Measurements from ENCODE around the gene DOK3. TPM values are rescaled to one million over a fixed set of nuclear protein-coding genes. Genes with fewer than 3 reads are reported as not detected.

DOK3 gene
- total RNA-seq, 1 donor from 2014 or later = 0.32 TPM

- peaks cover 24 to 36% of the 10 kb centered on the region in 2 donors for H3K4me1 ChIP-seq
- no peak for DNase-seq (ENCODE audit: low spot score in 2 of 2)
Observed at GRCh38 chr5:177468685-177469628, 40.7 kb downstream of the DOK3 start.

DNA sequence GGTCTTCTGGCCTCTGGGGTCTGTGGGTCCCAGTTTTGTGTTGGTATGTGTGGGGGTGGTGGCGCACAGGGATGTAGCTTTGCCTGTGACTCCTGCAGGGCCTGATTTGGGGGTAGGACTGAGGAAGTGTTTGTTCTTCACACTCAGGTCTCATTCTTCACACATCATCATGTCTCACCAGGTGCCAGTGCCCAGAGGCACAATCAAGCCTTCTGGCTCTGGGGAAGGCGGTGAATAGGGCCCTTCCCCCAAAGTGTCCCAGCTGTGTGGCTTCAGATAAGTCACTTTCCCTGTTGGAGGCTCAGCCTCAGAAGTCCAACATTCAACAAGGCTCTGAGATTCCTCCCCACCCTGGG lies 41.3 kb downstream of the DOK3 start:
- intact Hi-C loops (cut with DNase I) = no loop called here
- Histone ChIP-seq H3K4me3 (no peak overlapping the region), H3K9me3 (no peaks in the 10 kb centered on the region), H3K36me3 (peaks cover 31 to 33% of the 10 kb centered on the region in 2 donors), H3K27ac (peak overlapping the region; percentile 54 to 91), H3K4me1 (peaks cover 24 to 34% of the 10 kb centered on the region in 2 donors), H3K27me3 (no peaks in the 10 kb centered on the region)
- TF ChIP-seq, protein P1, sequence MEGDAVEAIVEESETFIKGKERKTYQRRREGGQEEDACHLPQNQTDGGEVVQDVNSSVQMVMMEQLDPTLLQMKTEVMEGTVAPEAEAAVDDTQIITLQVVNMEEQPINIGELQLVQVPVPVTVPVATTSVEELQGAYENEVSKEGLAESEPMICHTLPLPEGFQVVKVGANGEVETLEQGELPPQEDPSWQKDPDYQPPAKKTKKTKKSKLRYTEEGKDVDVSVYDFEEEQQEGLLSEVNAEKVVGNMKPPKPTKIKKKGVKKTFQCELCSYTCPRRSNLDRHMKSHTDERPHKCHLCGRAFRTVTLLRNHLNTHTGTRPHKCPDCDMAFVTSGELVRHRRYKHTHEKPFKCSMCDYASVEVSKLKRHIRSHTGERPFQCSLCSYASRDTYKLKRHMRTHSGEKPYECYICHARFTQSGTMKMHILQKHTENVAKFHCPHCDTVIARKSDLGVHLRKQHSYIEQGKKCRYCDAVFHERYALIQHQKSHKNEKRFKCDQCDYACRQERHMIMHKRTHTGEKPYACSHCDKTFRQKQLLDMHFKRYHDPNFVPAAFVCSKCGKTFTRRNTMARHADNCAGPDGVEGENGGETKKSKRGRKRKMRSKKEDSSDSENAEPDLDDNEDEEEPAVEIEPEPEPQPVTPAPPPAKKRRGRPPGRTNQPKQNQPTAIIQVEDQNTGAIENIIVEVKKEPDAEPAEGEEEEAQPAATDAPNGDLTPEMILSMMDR (IDR thresholded peaks at IDR 0.05) = no peak
- no peak for DNase-seq (ENCODE audit: low spot score in 2 of 2)

More at GRCh38 chr5:177468685-177469628, 40.7 kb downstream of the DOK3 start:
- Histone ChIP-seq H3K9me3 (no peaks in the 10 kb centered on the region), H3K27me3 (no peaks in the 10 kb centered on the region), H3K36me3 (peaks cover 31 to 33% of the 10 kb centered on the region in 2 donors), H3K27ac (peak overlapping the region; percentile 54 to 91), H3K4me3 (no peak overlapping the region)
- intact Hi-C loops (cut with DNase I) = no loop called here
- TF ChIP-seq, protein P1 (IDR thresholded peaks at IDR 0.05) = no peak

DNA sequence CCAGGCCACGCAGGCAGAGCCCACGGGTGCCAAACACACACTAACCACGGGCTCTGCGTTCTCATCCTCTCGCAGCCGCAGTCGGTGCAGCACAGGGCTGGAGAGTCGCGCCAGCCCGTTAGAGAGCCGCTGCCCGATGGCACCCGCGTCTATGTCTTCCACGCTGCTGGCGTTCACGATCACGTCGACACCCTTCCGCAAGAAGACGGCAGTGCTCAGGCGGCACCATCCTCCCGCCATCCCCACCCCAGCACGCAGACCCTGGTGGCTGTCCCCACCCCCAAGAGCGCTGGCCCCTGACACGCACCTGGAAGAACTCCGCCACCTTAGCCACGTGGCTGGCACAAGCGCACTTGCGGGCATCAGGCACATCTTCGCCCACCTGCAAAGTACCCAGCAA lies 42.2 kb downstream of the DOK3 start:
- intact Hi-C loops (cut with DNase I) = no loop called here
- no peak for DNase-seq (ENCODE audit: low spot score in 2 of 2)
- Histone ChIP-seq H3K9me3 (no peaks in the 10 kb centered on the region), H3K27ac (no peak overlapping the region), H3K4me1 (peaks cover 21 to 32% of the 10 kb centered on the region in 2 donors), H3K36me3 (peaks cover 31 to 33% of the 10 kb centered on the region in 2 donors), H3K27me3 (no peaks in the 10 kb centered on the region), H3K4me3 (no peak overlapping the region)
- TF ChIP-seq, protein P1 (IDR thresholded peaks at IDR 0.05) = no peak

DNA sequence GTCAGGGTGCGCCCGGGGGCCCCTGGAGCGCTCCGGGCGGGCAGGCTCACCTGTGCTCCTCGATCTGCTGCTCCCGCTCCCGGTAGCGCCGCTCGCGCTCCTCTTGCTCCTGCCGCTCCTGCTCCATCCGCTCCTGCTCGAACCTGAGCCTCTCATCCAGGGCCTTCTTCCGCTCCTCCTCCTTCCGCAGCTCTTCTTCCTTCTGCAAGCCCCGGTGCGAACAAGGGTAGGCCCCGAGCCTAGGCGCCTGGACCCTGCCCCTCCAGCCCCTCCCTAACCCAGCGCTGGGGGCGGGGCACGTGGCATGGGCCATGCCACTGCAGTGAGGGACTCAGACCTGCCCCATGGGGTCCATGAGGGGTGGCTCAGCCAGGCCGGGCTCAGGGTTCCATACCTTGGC lies 42.8 kb downstream of the DOK3 start:
- Histone ChIP-seq H3K4me3 (no peak overlapping the region), H3K36me3 (peaks cover 31 to 33% of the 10 kb centered on the region in 2 donors), H3K27ac (no peak overlapping the region), H3K9me3 (no peaks in the 10 kb centered on the region), H3K27me3 (no peaks in the 10 kb centered on the region), H3K4me1 (peaks cover 17 to 27% of the 10 kb centered on the region in 2 donors)
- no peak for DNase-seq (ENCODE audit: low spot score in 2 of 2)
- TF ChIP-seq, protein P1 (IDR thresholded peaks at IDR 0.05) = no peak
- intact Hi-C loops (cut with DNase I) = no loop called here

- TF ChIP-seq, protein P1 (IDR thresholded peaks at IDR 0.05) = no peak
- Histone ChIP-seq H3K4me3 (no peak overlapping the region), H3K27me3 (no peaks in the 10 kb centered on the region), H3K4me1 (peaks cover 7 to 12% of the 10 kb centered on the region in 2 donors), H3K9me3 (no peaks in the 10 kb centered on the region), H3K36me3 (peaks cover 31 to 38% of the 10 kb centered on the region in 2 donors), H3K27ac (no peak overlapping the region)
- intact Hi-C loops (cut with DNase I) = no loop called here
- no peak for DNase-seq (ENCODE audit: low spot score in 2 of 2)
Observed at GRCh38 chr5:177465044-177465443, 44.6 kb downstream of the DOK3 start.
